PFSK-1 (cell line): ENCODE results near the gene RNF220.

ENCODE experiments used
- POLR2AphosphoS5 ChIP-seq: IDR thresholded peaks from 2 replicates; pipeline ENCODE4 v1.6.1; 2012; ENCODE audit warnings: low read depth, mild to moderate bottlenecking, control low read depth, low read length, moderate library complexity
- REST ChIP-seq, 2 experiments: IDR thresholded peaks; 2 replicates each; pipeline versions ENCODE4 v1.6.1 to v1.8.0; 2011 to 2012; ENCODE audit warnings: low read depth in 2 of 2, low read length in 2 of 2, control low read depth in 1 of 2, inconsistent platforms in 1 of 2, mild to moderate bottlenecking in 1 of 2, moderate library complexity in 1 of 2; ENCODE audit not compliant: insufficient read depth in 1 of 2

GRCh38 chr1:44532567-44532944 is 127.5 kb downstream of the RNF220 start:
- TF ChIP-seq POLR2AphosphoS5 (no peak), REST (IDR thresholded peaks at IDR 0.05; ENCODE audit: insufficient read depth in 1 of 2, low read depth in 2 of 2, low read length in 2 of 2) (no peak)
